ENCODE data around the gene SLC34A2.

Gene SLC34A2

GRCh38 chr4:25727711-25728493 is 72.3 kb downstream of the SLC34A2 start:
- TF ChIP-seq, protein P1, sequence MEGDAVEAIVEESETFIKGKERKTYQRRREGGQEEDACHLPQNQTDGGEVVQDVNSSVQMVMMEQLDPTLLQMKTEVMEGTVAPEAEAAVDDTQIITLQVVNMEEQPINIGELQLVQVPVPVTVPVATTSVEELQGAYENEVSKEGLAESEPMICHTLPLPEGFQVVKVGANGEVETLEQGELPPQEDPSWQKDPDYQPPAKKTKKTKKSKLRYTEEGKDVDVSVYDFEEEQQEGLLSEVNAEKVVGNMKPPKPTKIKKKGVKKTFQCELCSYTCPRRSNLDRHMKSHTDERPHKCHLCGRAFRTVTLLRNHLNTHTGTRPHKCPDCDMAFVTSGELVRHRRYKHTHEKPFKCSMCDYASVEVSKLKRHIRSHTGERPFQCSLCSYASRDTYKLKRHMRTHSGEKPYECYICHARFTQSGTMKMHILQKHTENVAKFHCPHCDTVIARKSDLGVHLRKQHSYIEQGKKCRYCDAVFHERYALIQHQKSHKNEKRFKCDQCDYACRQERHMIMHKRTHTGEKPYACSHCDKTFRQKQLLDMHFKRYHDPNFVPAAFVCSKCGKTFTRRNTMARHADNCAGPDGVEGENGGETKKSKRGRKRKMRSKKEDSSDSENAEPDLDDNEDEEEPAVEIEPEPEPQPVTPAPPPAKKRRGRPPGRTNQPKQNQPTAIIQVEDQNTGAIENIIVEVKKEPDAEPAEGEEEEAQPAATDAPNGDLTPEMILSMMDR (IDR thresholded peaks at IDR 0.05; ENCODE audit: control insufficient read depth, insufficient read depth, low read depth, low read length, missing control alignments): no peak
- H3K4me3 ChIP-seq (ENCODE audit: control insufficient read depth, low read depth, low read length): no peak overlapping the region
- no peak for DNase-seq (ENCODE audit: low read depth)

Data from AG09309 (cell line).